ENCODE results near the gene ABCC3. TPM values are rescaled to one million over a fixed set of nuclear protein-coding genes. Genes with fewer than 3 reads are reported as not detected.

The ABCC3 gene
- total and polyA plus RNA-seq, 9 of the 15 experiments (the other 6 are each of a cell fraction or from before 2014, with no cell fraction given) = 0.03 to 1.6 (median 0.42) TPM; not detected in 5

GRCh38 chr17:50707289-50708049 is 72.8 kb downstream of the ABCC3 start, which contains the start of gene ANKRD40 (continued):
- TF ChIP-seq ZC3H11A (IDR thresholded peaks at IDR 0.05; ENCODE audit: low read depth, low read length) (peak; percentile 72; the same call in 1 of the 2 replicates), TEAD4 (IDR thresholded peaks at IDR 0.05; ENCODE audit: low read length) (peak; percentile 36; the same call in 1 of the 2 replicates), TEAD4 (CRISPR knock-in tag; IDR thresholded peaks at IDR 0.05; ENCODE audit: borderline replicate concordance) (no peak), RBM25 (IDR thresholded peaks at IDR 0.05; ENCODE audit: low read depth, low read length, severe bottlenecking) (peak; percentile 38), MYNN (IDR thresholded peaks at IDR 0.05) (no peak), MYNN (CRISPR knock-in tag; IDR thresholded peaks at IDR 0.05) (no peak), NR2C2 (CRISPR knock-in tag; IDR thresholded peaks at IDR 0.05) (no peak), NR2C2 (tag; IDR thresholded peaks at IDR 0.05) (peak; percentile 90), YY1 (IDR thresholded peaks at IDR 0.05; ENCODE audit: borderline replicate concordance in 1 of 3, control insufficient read depth in 1 of 3, extremely low read depth in 1 of 3, insufficient read depth in 3 of 3, insufficient read length in 1 of 3, insufficient replicate concordance in 2 of 3, low read depth in 1 of 3, low read length in 2 of 3) (peak in 2 of 3 experiments; percentile 76 to 82), HMG20A (CRISPR knock-in tag; conservative IDR thresholded peaks at IDR 0.05) (no peak), CSDE1 (IDR thresholded peaks at IDR 0.05) (no peak), CHD1 (IDR thresholded peaks at IDR 0.05; ENCODE audit: low read length) (peak; percentile 73), ZNF384 (IDR thresholded peaks at IDR 0.05; ENCODE audit: low read depth, low read length) (peak; percentile 51; the same call in 1 of the 2 replicates), FIP1L1 (IDR thresholded peaks at IDR 0.05; ENCODE audit: low read depth, low read length, poor library complexity, severe bottlenecking) (peak; percentile 62), ZNF75A (CRISPR knock-in tag; IDR thresholded peaks at IDR 0.05) (no peak), CBX2 (IDR thresholded peaks at IDR 0.05; ENCODE audit: insufficient read depth, low read length, poor library complexity, severe bottlenecking) (no peak), ZBTB17 (CRISPR knock-in tag; IDR thresholded peaks at IDR 0.05) (peak; percentile 64; the same call in 1 of the 2 replicates), ZSCAN29 (IDR thresholded peaks at IDR 0.05) (no peak; the same call in 1 of the 2 replicates), POLR2AphosphoS2 (IDR thresholded peaks at IDR 0.05; ENCODE audit: low read length) (no peak)
- TF ChIP-seq, protein P1, sequence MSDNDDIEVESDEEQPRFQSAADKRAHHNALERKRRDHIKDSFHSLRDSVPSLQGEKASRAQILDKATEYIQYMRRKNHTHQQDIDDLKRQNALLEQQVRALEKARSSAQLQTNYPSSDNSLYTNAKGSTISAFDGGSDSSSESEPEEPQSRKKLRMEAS (CRISPR knock-in tag; IDR thresholded peaks at IDR 0.05) = peak; percentile 91
- TF ChIP-seq, protein P2, sequence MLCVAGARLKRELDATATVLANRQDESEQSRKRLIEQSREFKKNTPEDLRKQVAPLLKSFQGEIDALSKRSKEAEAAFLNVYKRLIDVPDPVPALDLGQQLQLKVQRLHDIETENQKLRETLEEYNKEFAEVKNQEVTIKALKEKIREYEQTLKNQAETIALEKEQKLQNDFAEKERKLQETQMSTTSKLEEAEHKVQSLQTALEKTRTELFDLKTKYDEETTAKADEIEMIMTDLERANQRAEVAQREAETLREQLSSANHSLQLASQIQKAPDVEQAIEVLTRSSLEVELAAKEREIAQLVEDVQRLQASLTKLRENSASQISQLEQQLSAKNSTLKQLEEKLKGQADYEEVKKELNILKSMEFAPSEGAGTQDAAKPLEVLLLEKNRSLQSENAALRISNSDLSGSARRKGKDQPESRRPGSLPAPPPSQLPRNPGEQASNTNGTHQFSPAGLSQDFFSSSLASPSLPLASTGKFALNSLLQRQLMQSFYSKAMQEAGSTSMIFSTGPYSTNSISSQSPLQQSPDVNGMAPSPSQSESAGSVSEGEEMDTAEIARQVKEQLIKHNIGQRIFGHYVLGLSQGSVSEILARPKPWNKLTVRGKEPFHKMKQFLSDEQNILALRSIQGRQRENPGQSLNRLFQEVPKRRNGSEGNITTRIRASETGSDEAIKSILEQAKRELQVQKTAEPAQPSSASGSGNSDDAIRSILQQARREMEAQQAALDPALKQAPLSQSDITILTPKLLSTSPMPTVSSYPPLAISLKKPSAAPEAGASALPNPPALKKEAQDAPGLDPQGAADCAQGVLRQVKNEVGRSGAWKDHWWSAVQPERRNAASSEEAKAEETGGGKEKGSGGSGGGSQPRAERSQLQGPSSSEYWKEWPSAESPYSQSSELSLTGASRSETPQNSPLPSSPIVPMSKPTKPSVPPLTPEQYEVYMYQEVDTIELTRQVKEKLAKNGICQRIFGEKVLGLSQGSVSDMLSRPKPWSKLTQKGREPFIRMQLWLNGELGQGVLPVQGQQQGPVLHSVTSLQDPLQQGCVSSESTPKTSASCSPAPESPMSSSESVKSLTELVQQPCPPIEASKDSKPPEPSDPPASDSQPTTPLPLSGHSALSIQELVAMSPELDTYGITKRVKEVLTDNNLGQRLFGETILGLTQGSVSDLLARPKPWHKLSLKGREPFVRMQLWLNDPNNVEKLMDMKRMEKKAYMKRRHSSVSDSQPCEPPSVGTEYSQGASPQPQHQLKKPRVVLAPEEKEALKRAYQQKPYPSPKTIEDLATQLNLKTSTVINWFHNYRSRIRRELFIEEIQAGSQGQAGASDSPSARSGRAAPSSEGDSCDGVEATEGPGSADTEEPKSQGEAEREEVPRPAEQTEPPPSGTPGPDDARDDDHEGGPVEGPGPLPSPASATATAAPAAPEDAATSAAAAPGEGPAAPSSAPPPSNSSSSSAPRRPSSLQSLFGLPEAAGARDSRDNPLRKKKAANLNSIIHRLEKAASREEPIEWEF (CRISPR knock-in tag; IDR thresholded peaks at IDR 0.05) = no peak
- TF ChIP-seq, protein P3, sequence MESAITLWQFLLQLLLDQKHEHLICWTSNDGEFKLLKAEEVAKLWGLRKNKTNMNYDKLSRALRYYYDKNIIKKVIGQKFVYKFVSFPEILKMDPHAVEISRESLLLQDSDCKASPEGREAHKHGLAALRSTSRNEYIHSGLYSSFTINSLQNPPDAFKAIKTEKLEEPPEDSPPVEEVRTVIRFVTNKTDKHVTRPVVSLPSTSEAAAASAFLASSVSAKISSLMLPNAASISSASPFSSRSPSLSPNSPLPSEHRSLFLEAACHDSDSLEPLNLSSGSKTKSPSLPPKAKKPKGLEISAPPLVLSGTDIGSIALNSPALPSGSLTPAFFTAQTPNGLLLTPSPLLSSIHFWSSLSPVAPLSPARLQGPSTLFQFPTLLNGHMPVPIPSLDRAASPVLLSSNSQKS (CRISPR knock-in tag; IDR thresholded peaks at IDR 0.05) = no peak
